ENCODE data around the gene CRISPLD2.

CRISPLD2 gene

GRCh38 chr16:84884596-84885341 lies 65.0 kb downstream of the CRISPLD2 start:
- DNase-seq (ENCODE audit: low spot score) = no peak

DNA sequence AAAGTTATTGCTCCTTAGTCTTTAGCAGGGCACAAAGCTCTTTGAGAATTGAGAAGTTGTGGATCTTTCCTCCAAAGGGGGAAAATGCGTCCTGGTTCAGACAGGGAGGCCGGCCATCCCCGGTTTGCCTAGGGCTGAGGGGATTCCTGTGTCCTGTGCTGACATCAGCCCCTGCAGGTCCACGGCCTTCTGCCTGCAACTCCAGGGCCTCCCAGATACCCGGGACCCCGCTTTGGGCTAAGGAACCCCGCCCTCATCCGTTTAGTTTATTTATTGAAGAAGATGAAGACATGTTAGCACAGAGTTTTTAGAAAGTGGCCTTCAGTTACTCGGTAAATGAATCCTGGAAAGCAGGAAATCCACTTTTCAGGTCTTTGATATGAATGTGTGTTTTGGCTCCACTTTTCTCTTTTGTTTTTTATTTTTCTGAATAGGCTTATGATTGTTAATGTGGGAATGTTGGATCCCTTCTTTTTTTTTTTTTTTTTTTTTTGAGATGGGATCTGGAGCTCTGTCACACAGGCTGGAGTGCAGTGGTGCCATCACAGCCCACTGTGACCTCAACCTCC lies 65.6 kb downstream of the CRISPLD2 start:
- DNase-seq (ENCODE audit: low spot score) = no peak

- no peak for DNase-seq (ENCODE audit: low spot score)
Measured at GRCh38 chr16:84886497-84887090, 66.8 kb downstream of the CRISPLD2 start.

DNA sequence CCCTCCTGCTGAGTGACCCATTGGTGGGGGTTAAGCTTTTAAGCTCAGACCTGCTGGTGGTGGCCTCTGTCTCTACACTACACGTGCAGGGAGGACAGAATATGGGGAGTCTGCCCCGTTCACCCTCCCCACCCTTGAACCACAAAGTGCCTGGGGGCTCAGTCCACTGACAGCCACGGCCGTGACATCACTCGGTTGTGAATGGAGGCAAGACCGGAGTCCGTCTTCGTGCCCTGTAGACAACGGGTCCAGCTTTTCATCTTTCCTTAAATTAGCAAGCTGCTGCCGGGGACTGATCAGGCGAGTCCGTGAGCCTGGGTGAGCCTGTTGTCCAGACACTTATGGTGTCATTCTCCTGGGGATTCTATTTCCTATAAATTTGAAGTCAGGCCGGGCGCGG lies 67.4 kb downstream of the CRISPLD2 start:
- no peak for DNase-seq (ENCODE audit: low spot score)

GRCh38 chr16:84888450-84888849 lies 68.7 kb downstream of the CRISPLD2 start:
- DNase-seq (ENCODE audit: low spot score) = no peak

DNA sequence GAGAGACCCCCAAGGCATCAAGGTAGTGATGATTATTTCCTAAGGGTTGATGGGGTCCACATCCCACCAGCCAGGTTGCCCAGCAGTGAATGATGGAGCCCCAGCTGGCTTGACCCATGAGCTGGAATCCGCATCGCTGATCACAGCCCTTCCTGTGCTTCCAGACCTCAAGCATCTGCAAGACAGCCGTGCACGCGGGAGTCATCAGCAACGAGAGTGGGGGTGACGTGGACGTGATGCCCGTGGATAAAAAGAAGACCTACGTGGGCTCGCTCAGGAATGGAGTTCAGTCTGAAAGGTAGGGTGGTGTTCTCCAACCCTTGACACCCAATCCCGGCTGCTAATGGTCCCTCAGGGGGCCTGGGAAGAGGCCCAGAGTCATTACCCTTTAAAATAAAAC lies 69.3 kb downstream of the CRISPLD2 start:
- no peak for DNase-seq (ENCODE audit: low spot score)

GRCh38 chr16:84890427-84890826 lies 70.6 kb downstream of the CRISPLD2 start:
- DNase-seq (ENCODE audit: low spot score) = no peak

- DNase-seq (ENCODE audit: low spot score) = no peak
Measured at GRCh38 chr16:84891149-84891795, 71.5 kb downstream of the CRISPLD2 start.

- no peak for DNase-seq (ENCODE audit: low spot score)
Measured at GRCh38 chr16:84892097-84892496, 72.3 kb downstream of the CRISPLD2 start.

DNA sequence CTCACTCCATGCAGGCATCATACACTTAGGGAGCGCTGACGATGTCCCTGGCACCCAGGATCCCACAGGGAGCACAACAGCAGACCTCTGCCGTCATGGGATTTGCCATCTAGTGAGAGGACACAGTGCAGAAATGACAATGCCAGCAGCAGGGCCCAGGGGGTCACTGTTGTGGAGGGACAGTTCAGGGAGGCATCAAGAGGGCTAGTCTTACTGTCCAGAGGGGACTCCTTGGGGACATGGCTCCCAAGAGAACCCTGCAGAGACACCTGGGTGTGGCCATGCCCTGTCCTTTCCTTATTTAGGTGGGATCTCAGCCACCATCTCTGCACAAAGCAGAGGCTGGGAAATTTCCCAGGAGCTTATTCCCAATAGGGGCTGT lies 73.7 kb downstream of the CRISPLD2 start:
- no peak for DNase-seq (ENCODE audit: low spot score)

DNA sequence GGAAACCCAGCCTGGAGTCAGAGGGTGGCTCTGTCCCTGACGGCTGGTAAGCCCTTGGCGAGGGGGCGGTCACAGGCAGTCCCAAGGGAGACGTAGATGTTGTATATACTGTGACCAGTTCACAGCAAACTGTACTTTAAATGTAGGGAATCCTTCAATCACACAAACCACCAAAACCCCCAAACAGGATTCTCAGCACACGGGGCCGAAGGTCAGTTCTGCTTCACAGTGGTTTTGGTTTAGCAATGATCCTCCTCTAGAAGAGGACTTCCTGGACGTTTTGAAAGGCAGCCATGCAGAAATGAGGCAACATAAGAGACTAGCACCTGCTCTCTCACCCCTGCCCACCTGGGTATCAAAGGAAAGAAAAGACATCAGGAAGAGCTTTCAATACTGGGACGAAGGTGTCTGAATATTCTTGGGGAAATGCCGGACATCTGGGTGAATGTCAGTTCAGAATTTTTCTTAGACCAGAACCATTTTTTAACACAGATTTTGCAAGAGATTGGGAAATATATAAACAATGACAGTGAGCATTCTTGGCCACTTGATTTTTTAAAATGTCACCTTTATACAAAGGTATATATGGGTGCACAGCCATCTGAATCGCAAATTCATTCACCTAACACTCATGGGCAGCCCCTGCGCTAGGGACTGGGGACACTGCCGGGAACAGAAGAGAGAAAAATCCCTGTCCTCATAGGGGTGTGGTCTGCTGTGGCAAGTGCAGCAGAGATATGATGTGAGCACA lies 74.2 kb downstream of the CRISPLD2 start:
- no peak for DNase-seq (ENCODE audit: low spot score)

DNA sequence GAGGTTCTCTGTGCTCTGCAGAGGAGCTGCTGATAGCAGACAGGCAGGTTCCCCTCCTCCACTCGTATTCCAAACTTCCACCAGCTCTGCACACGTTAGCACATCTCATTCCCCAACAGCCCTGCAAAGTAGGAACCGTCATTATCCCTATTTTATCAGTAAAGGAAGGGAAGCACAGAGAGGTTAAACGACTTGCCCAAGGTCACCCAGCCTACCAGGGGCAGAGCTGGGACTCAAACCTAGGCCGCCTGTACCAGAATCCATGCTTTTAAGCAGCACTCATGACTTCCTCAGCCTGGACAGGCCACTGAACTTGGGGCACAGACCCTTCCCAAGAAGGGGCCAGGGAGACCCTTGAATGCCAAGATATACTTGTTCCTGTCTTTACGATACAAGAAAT lies 75.2 kb downstream of the CRISPLD2 start:
- DNase-seq (ENCODE audit: low spot score) = no peak

- DNase-seq (ENCODE audit: low spot score) = no peak
Measured at GRCh38 chr16:84896847-84897246, 77.1 kb downstream of the CRISPLD2 start.

DNA sequence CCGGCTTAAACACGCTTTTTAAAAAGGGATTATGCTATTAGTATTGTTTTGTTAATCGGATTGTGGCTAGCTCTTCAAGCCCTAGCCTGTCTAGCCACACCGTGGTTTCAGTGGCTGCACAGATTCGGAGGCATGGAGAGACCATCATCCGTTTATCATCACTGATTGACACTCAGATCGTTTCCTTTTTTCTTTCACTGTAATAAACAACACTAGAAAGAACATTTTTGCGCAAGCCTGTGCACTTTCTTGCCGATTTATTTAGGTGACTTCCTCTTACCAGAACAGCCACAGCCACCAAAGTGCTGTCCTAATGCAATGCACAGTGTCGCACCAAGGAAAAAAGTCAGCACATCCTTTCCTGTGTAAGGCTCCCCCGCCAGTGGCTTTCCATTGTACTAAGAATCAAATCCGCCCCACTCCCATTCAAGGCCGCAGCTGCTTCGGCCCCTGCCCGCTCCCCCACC lies 78.2 kb downstream of the CRISPLD2 start:
- no peak for DNase-seq (ENCODE audit: low spot score)

GRCh38 chr16:84898447-84898846 lies 78.7 kb downstream of the CRISPLD2 start:
- no peak for DNase-seq (ENCODE audit: low spot score)

GRCh38 chr16:84899414-84899813 lies 79.6 kb downstream of the CRISPLD2 start:
- no peak for DNase-seq (ENCODE audit: low spot score)

- no peak for DNase-seq (ENCODE audit: low spot score)
Measured at GRCh38 chr16:84905965-84906460, 86.2 kb downstream of the CRISPLD2 start.

DNA sequence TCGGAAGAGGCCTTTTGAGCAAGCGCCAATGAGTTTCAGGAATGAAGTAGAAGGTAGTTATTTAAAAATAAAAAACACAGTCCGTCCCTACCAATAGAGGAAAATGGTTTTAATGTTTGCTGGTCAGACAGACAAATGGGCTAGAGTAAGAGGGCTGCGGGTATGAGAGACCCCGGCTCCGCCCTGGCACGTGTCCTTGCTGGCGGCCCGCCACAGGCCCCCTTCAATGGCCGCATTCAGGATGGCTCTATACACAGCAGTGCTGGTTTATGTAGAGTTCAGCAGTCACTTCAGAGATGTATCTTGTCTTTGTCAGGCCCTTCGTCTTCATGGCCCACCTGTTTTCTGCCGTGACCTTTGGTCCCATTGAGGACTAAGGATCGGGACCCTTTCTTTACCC lies 87.3 kb downstream of the CRISPLD2 start:
- DNase-seq (ENCODE audit: low spot score) = no peak

GRCh38 chr16:84907575-84907974 lies 87.8 kb downstream of the CRISPLD2 start:
- no peak for DNase-seq (ENCODE audit: low spot score)

DNA sequence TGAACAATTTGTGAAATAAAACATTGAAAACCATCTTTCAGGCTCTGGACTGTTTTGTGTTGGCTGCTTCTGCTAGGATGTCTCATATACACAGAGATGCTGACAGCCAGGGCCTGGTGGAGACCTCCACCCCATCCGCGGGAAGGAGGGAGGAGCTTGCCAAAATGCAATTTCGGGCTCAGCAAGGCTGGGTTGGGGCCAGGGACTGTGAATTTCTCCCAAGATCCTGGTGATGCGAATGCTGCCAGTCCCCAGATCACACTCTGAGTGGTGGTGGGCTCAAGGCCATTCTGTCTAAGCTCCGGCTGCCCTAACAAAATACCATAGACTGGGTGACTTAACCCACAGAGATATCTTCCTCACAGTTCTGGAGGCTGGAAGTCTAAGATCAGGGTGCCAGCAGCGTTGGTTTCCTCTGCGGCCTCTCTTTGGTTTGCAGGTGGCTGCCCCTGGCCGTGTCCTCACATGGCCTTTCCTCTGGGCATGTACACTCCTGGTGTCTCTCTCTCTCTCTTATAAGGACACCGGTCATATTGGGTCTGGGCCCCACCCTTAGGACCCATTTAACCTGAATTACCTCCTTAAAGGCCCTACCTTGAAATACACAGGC lies 89.8 kb downstream of the CRISPLD2 start:
- DNase-seq (ENCODE audit: low spot score) = no peak

GRCh38 chr16:84911486-84912216 lies 91.9 kb downstream of the CRISPLD2 start:
- no peak for DNase-seq (ENCODE audit: low spot score)
